Activated CD4-positive, alpha-beta memory T cell treated with anti-CD3 and anti-CD28 coated beads for 36 hours (primary cell): Measurements from ENCODE around the gene PTDSS2. TPM values are rescaled to one million over a fixed set of nuclear protein-coding genes. Genes with fewer than 3 reads are reported as not detected.

Experiments used
- CTCF ChIA-PET: fragments of 350-600 bp; sonication (Branson Sonifier 250); formaldehyde crosslinking; loops from one replicate; lab custom pipeline; 2021; ENCODE audit warnings: antibody characterized with exemption, inconsistent platforms; lab: Charles Lee
- POLR2A ChIA-PET: fragments of 350-600 bp; sonication (Branson Sonifier 250); formaldehyde crosslinking; loops from one replicate; lab custom pipeline; 2021; ENCODE audit warnings: antibody characterized with exemption; lab: Charles Lee
- DNase-seq: peaks from one replicate; pipeline ENCODE4 v3.0.0-alpha.2; 2020
- H3K27ac Mint-ChIP-seq: one replicate; pipeline ENCODE4 v1.8.0; 2021; ENCODE audit warnings: mixed read lengths
- H3K27me3 Mint-ChIP-seq: one replicate; pipeline ENCODE4 v1.8.0; 2021; ENCODE audit warnings: mixed read lengths
- H3K36me3 Mint-ChIP-seq: one replicate; pipeline ENCODE4 v1.8.0; 2021; ENCODE audit warnings: mixed read lengths
- H3K4me1 Mint-ChIP-seq: one replicate; pipeline ENCODE4 v1.8.0; 2021; ENCODE audit warnings: low read depth, mixed read lengths
- H3K4me3 Mint-ChIP-seq: one replicate; pipeline ENCODE4 v1.8.0; 2021; ENCODE audit warnings: mild to moderate bottlenecking, mixed read lengths
- H3K9me3 Mint-ChIP-seq: one replicate; pipeline ENCODE4 v1.8.0; 2021; ENCODE audit warnings: mixed read lengths
- intact Hi-C: fragments of 100-400 bp; cut with micrococcal nuclease; formaldehyde crosslinking; loops from one replicate; pipeline ENCODE4 v1.15.1; 2023
- total RNA-seq, 2 experiments: library from RNA; stranded (reverse); gene quantifications; one replicate each; pipeline ENCODE4 v1.2.3, GENCODE V29; 2021

The PTDSS2 gene
- total RNA-seq, 2 experiments from 2014 or later, result 15.0 to 16.7 TPM

- ChIA-PET POLR2A (interaction anchor here (0.7 to 2.1 kb wide), 9 partner anchors 16 to 299 kb away, joined by 3 to 7 read pairs (median 4); partner anchors contain the start of genes IRF7, PSMD13, RNH1 and TMEM80), CTCF (interaction anchor here (1.0 to 3.3 kb wide), 4 partner anchors 17 to 328 kb away, joined by 3 to 30 read pairs (median 6); no protein-coding TSS in a partner anchor)
- Mint-ChIP-seq H3K9me3 (no peaks in the 10 kb centered on the region), H3K4me3 (peak within 1 kb of the TSS; percentile 85), H3K27me3 (no peaks in the 10 kb centered on the region), H3K4me1 (peaks cover 9% of the 10 kb centered on the region), H3K27ac (peak within 1 kb of the TSS; percentile 78), H3K36me3 (peaks cover 5% of the 10 kb centered on the region)
- intact Hi-C loops, result loop anchor here (2.0 to 5.0 kb wide), 5 partner anchors 25 to 187 kb away; partner anchors contain the start of genes DEAF1, LMNTD2, PHRF1 and RASSF7
- DNase-seq, result peak; percentile 95
Observed at GRCh38 chr11:535519-536454, 85.7 kb downstream of the PTDSS2 start, which contains the start of gene HRAS. TSS of gene HRAS (minus strand) at chr11:535576.

- no peaks in the 10 kb centered on the region for H3K27me3 Mint-ChIP-seq
- peak within 1 kb of the TSS; percentile 78 for H3K27ac Mint-ChIP-seq
- peaks cover 9% of the 10 kb centered on the region for H3K4me1 Mint-ChIP-seq
- peaks cover 4% of the 10 kb centered on the region for H3K36me3 Mint-ChIP-seq
- ChIA-PET CTCF (interaction anchor here (3.3 kb wide), 1 partner anchor 18 kb away, joined by 30 read pairs; no protein-coding TSS in a partner anchor), POLR2A (interaction anchor here (1.0 to 1.7 kb wide), 3 partner anchors 18 to 221 kb away, joined by 3 to 6 read pairs (median 4); partner anchors contain the start of gene PHRF1)
- intact Hi-C loops, result loop anchor here (1.0 to 5.0 kb wide), 6 partner anchors 24 to 185 kb away; partner anchors contain the start of genes DEAF1, LMNTD2, PHRF1 and RASSF7
- H3K4me3 Mint-ChIP-seq, result peak within 1 kb of the TSS; percentile 85
- H3K9me3 Mint-ChIP-seq, result no peaks in the 10 kb centered on the region
- peak; percentile 93 for DNase-seq
Observed at GRCh38 chr11:536841-537621, 87.0 kb downstream of the PTDSS2 start, which contains the start of gene LRRC56. TSS of gene LRRC56 (plus strand) at chr11:537527. CDS start at chr11:540685, 3,158 bp downstream.

GRCh38 chr11:537622-538430, 87.7 kb downstream of the PTDSS2 start:
- Mint-ChIP-seq H3K27ac (no peak overlapping the region), H3K9me3 (no peaks in the 10 kb centered on the region), H3K4me1 (peaks cover 9% of the 10 kb centered on the region), H3K4me3 (peak overlapping the region; percentile 85), H3K27me3 (no peaks in the 10 kb centered on the region), H3K36me3 (no peaks in the 10 kb centered on the region)
- DNase-seq, result peak; percentile 8
- CTCF ChIA-PET, result interaction anchor here (1.1 to 3.3 kb wide), 3 partner anchors 17 to 19 kb away, joined by 5 to 30 read pairs (median 6); no protein-coding TSS in a partner anchor
- intact Hi-C loops, result loop anchor here (1.0 to 5.0 kb wide), 6 partner anchors 23 to 184 kb away; partner anchors contain the start of genes DEAF1, LMNTD2, PHRF1 and RASSF7
- POLR2A ChIA-PET, result interaction anchor here (1.0 kb wide), 1 partner anchor 38 kb away, joined by 4 read pairs; the partner anchor contains the start of gene PHRF1

GRCh38 chr11:538431-539051, 88.5 kb downstream of the PTDSS2 start:
- no peaks in the 10 kb centered on the region for H3K27me3 Mint-ChIP-seq
- CTCF ChIA-PET, result interaction anchor here (0.8 to 1.9 kb wide), 3 partner anchors 16 to 280 kb away, joined by 3 to 6 read pairs (median 5); no protein-coding TSS in a partner anchor
- intact Hi-C loops, result loop anchor here (5.0 kb wide), 2 partner anchors 159 to 184 kb away; partner anchors contain the start of genes DEAF1 and TMEM80
- no peak overlapping the region for H3K4me3 Mint-ChIP-seq
- peak; percentile 8 for DNase-seq
- no peaks in the 10 kb centered on the region for H3K9me3 Mint-ChIP-seq
- H3K36me3 Mint-ChIP-seq, result no peaks in the 10 kb centered on the region
- peaks cover 9% of the 10 kb centered on the region for H3K4me1 Mint-ChIP-seq
- POLR2A ChIA-PET, result no interaction called here
- H3K27ac Mint-ChIP-seq, result no peak overlapping the region

- Mint-ChIP-seq H3K27ac (no peak overlapping the region), H3K4me3 (no peak overlapping the region), H3K27me3 (no peaks in the 10 kb centered on the region), H3K4me1 (peaks cover 9% of the 10 kb centered on the region), H3K9me3 (no peaks in the 10 kb centered on the region), H3K36me3 (no peaks in the 10 kb centered on the region)
- no peak for DNase-seq
- intact Hi-C loops, result loop anchor here (5.0 kb wide), 2 partner anchors 157 to 182 kb away; partner anchors contain the start of genes DEAF1 and TMEM80
- ChIA-PET POLR2A (interaction anchor here (0.5 kb wide), 1 partner anchor 179 kb away, joined by 3 read pairs; no protein-coding TSS in a partner anchor), CTCF (no interaction called here)
Observed at GRCh38 chr11:539971-540481, 89.9 kb downstream of the PTDSS2 start.

Other genes with a start within 250 kb of the PTDSS2 start
- 10 to 100 TPM; 51.0 to 53.2 TPM for gene BET1L, start 242.9 kb upstream of the PTDSS2 start, total RNA-seq
- gene RIC8A, start 242.6 kb upstream of the PTDSS2 start, total RNA-seq, result 100 to 1,000 TPM; 100 to 104 TPM
- 10 to 100 TPM; 16.1 to 17.6 TPM for gene SIRT3, start 213.9 kb upstream of the PTDSS2 start, total RNA-seq
- gene PSMD13, start 213.3 kb upstream of the PTDSS2 start, total RNA-seq, result 100 to 1,000 TPM; 210 to 214 TPM
- 1 to 10 TPM in 1 of 2 experiments, under 1 TPM in 1; 0.99 to 1.2 TPM for gene NLRP6, start 171.9 kb upstream of the PTDSS2 start, total RNA-seq
- 10 to 100 TPM; 74.3 to 75.0 TPM for gene PGGHG, start 161.2 kb upstream of the PTDSS2 start, total RNA-seq
- not detected for gene IFITM5, start 150.8 kb upstream of the PTDSS2 start, total RNA-seq
- 100 to 1,000 TPM; 525 to 561 TPM for gene IFITM2, start 142.5 kb upstream of the PTDSS2 start, total RNA-seq
- gene IFITM1, start 136.2 kb upstream of the PTDSS2 start, total RNA-seq, result 100 to 1,000 TPM; 195 to 200 TPM
- gene IFITM3, start 129.4 kb upstream of the PTDSS2 start, total RNA-seq, result 10 to 100 TPM; 25.6 TPM
- gene B4GALNT4, start 80.8 kb upstream of the PTDSS2 start, total RNA-seq, result 1 to 10 TPM; 2.1 to 4.0 TPM
- under 1 TPM in 1 of 2 experiments, not detected in 1; 0.40 TPM for gene PKP3, start 56.1 kb upstream of the PTDSS2 start, total RNA-seq
- 10 to 100 TPM; 55.0 to 57.2 TPM for gene SIGIRR, start 35.3 kb upstream of the PTDSS2 start, total RNA-seq
- gene ANO9, start 8.3 kb upstream of the PTDSS2 start, total RNA-seq, result 10 to 100 TPM; 41.7 to 45.6 TPM
- 100 to 1,000 TPM; 127 to 134 TPM for gene RNH1, start 57.0 kb downstream of the PTDSS2 start, total RNA-seq
- 10 to 100 TPM; 39.8 to 42.0 TPM for gene HRAS, start 85.3 kb downstream of the PTDSS2 start, total RNA-seq
- 1 to 10 TPM; 1.3 to 1.6 TPM for gene LRRC56, start 87.2 kb downstream of the PTDSS2 start, total RNA-seq
- gene LMNTD2, start 110.5 kb downstream of the PTDSS2 start, total RNA-seq, result 1 to 10 TPM; 3.1 to 3.9 TPM
- gene RASSF7, start 110.7 kb downstream of the PTDSS2 start, total RNA-seq, result 10 to 100 TPM; 18.8 to 21.9 TPM
- 10 to 100 TPM; 32.4 to 33.5 TPM for gene PHRF1, start 126.2 kb downstream of the PTDSS2 start, total RNA-seq
- gene IRF7, start 165.7 kb downstream of the PTDSS2 start, total RNA-seq, result 10 to 100 TPM; 79.9 to 80.7 TPM
- gene CDHR5, start 174.7 kb downstream of the PTDSS2 start, total RNA-seq, result not detected
- gene SCT, start 176.9 kb downstream of the PTDSS2 start, total RNA-seq, result not detected
- gene DRD4, start 187.0 kb downstream of the PTDSS2 start, total RNA-seq, result under 1 TPM; 0.21 to 0.39 TPM
- 10 to 100 TPM; 41.5 to 50.5 TPM for gene DEAF1, start 244.9 kb downstream of the PTDSS2 start, total RNA-seq
- 1 to 10 TPM; 9.5 to 9.8 TPM for gene TMEM80, start 245.5 kb downstream of the PTDSS2 start, total RNA-seq